Neural cell (in vitro differentiated cells): ENCODE measurements around the gene ZNF564.

ENCODE experiments used
- EP300 ChIP-seq: fragments of 450-650 bp; conservative IDR thresholded peaks from 2 replicates; pipeline ENCODE4 v1.6.1; 2014; ENCODE audit warnings: antibody characterized with exemption, mild to moderate bottlenecking, moderate library complexity; ENCODE audit not compliant: poor library complexity, severe bottlenecking
- EZH2 ChIP-seq: fragments of 200-600, 300-800 bp; shearing (Covaris generic), sonication (generic); IDR thresholded peaks from 2 replicates; pipeline ENCODE4 v1.6.1; 2014; ENCODE audit warnings: antibody characterized with exemption, low read length, borderline replicate concordance, mild to moderate bottlenecking; ENCODE audit not compliant: insufficient read depth, poor library complexity, severe bottlenecking
- POLR2AphosphoS5 ChIP-seq: IDR thresholded peaks from 2 replicates; pipeline ENCODE4 v1.6.1; 2012
- RAD21 ChIP-seq: fragments of 450-650 bp; conservative IDR thresholded peaks from 2 replicates; pipeline ENCODE4 v1.6.1; 2014; ENCODE audit warnings: antibody characterized with exemption, mild to moderate bottlenecking, moderate library complexity
- TAF1 ChIP-seq: IDR thresholded peaks from 2 replicates; pipeline ENCODE4 v1.6.1; 2012; ENCODE audit warnings: low read depth
- TF ChIP-seq, protein P1 (sequence below): fragments of 450-650 bp; IDR thresholded peaks from 2 replicates; pipeline ENCODE4 v1.5.1; 2014; ENCODE audit warnings: antibody characterized with exemption, mild to moderate bottlenecking, moderate library complexity; ENCODE audit not compliant: poor library complexity, severe bottlenecking
- TF ChIP-seq, protein P2 (sequence below): IDR thresholded peaks from 2 replicates; pipeline ENCODE4 v1.6.1; 2012; ENCODE audit warnings: borderline replicate concordance

DNA sequence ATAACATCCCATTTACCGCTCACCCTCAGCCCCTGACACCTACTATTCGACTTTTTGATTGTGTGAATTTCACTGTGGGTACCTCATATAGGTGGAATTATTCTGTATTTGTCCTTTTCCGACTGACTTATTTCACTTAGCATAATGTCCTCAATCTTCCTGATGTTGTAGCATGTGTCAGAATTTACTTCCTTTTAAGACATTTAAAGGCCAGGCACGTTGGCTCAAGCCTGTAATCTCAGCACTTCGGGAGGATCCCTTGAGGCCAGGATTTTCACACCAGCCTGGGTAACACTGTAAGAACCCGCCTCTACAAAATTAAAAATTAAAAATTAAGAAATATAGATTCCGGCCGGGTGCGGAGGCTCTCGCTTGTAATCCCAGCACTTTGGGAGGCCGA is 46.3 kb upstream of the ZNF564 start:
- TF ChIP-seq, protein P1, sequence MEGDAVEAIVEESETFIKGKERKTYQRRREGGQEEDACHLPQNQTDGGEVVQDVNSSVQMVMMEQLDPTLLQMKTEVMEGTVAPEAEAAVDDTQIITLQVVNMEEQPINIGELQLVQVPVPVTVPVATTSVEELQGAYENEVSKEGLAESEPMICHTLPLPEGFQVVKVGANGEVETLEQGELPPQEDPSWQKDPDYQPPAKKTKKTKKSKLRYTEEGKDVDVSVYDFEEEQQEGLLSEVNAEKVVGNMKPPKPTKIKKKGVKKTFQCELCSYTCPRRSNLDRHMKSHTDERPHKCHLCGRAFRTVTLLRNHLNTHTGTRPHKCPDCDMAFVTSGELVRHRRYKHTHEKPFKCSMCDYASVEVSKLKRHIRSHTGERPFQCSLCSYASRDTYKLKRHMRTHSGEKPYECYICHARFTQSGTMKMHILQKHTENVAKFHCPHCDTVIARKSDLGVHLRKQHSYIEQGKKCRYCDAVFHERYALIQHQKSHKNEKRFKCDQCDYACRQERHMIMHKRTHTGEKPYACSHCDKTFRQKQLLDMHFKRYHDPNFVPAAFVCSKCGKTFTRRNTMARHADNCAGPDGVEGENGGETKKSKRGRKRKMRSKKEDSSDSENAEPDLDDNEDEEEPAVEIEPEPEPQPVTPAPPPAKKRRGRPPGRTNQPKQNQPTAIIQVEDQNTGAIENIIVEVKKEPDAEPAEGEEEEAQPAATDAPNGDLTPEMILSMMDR: no peak
- TF ChIP-seq, protein P2, sequence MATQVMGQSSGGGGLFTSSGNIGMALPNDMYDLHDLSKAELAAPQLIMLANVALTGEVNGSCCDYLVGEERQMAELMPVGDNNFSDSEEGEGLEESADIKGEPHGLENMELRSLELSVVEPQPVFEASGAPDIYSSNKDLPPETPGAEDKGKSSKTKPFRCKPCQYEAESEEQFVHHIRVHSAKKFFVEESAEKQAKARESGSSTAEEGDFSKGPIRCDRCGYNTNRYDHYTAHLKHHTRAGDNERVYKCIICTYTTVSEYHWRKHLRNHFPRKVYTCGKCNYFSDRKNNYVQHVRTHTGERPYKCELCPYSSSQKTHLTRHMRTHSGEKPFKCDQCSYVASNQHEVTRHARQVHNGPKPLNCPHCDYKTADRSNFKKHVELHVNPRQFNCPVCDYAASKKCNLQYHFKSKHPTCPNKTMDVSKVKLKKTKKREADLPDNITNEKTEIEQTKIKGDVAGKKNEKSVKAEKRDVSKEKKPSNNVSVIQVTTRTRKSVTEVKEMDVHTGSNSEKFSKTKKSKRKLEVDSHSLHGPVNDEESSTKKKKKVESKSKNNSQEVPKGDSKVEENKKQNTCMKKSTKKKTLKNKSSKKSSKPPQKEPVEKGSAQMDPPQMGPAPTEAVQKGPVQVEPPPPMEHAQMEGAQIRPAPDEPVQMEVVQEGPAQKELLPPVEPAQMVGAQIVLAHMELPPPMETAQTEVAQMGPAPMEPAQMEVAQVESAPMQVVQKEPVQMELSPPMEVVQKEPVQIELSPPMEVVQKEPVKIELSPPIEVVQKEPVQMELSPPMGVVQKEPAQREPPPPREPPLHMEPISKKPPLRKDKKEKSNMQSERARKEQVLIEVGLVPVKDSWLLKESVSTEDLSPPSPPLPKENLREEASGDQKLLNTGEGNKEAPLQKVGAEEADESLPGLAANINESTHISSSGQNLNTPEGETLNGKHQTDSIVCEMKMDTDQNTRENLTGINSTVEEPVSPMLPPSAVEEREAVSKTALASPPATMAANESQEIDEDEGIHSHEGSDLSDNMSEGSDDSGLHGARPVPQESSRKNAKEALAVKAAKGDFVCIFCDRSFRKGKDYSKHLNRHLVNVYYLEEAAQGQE: no peak
- TF ChIP-seq RAD21 (no peak), TAF1 (no peak), EP300 (no peak), EZH2 (no peak), POLR2AphosphoS5 (no peak)
